ENCODE data around the gene HIPK1.
"Not testable (repeated sequence)": the region's sequence is repeated elsewhere in the genome, so short reads cannot be mapped to it uniquely, and the experiment has no call there.

The HIPK1 gene

GRCh38 chr1:113983826-113984225 lies 54.7 kb downstream of the HIPK1 start:
- no peak for DNase-seq

- no peak for DNase-seq
Observed at GRCh38 chr1:113984710-113985109, 55.6 kb downstream of the HIPK1 start.

GRCh38 chr1:113986802-113987201 lies 57.7 kb downstream of the HIPK1 start:
- no peak for DNase-seq

- no peak for DNase-seq
Observed at GRCh38 chr1:113987259-113987658, 58.1 kb downstream of the HIPK1 start.

- no peak for DNase-seq
Observed at GRCh38 chr1:113990530-113990929, 61.4 kb downstream of the HIPK1 start.

- no peak for DNase-seq
Observed at GRCh38 chr1:113990961-113991360, 61.8 kb downstream of the HIPK1 start.

- no peak for DNase-seq
Observed at GRCh38 chr1:113991467-113991997, 62.4 kb downstream of the HIPK1 start.

GRCh38 chr1:113993072-113993471 lies 63.9 kb downstream of the HIPK1 start:
- no peak for DNase-seq

- no peak for DNase-seq
Observed at GRCh38 chr1:113993766-113994165, 64.6 kb downstream of the HIPK1 start.

- DNase-seq = no peak
Observed at GRCh38 chr1:113995382-113995781, 66.3 kb downstream of the HIPK1 start.

- no peak for DNase-seq
Observed at GRCh38 chr1:113998361-113998760, 69.2 kb downstream of the HIPK1 start.

GRCh38 chr1:113999233-113999632 lies 70.1 kb downstream of the HIPK1 start:
- no peak for DNase-seq

GRCh38 chr1:113999799-114000198 lies 70.7 kb downstream of the HIPK1 start:
- DNase-seq = no peak

GRCh38 chr1:114000406-114000805 lies 71.3 kb downstream of the HIPK1 start:
- DNase-seq = no peak

- no peak for DNase-seq
Observed at GRCh38 chr1:114002492-114003239, 73.5 kb downstream of the HIPK1 start.

- no peak for DNase-seq
Observed at GRCh38 chr1:114003431-114003830, 74.3 kb downstream of the HIPK1 start.

- not testable (repeated sequence) for DNase-seq
Observed at GRCh38 chr1:114006825-114007224, 77.7 kb downstream of the HIPK1 start.

- DNase-seq = no peak
Observed at GRCh38 chr1:114008480-114008941, 79.4 kb downstream of the HIPK1 start.

- DNase-seq = no peak
Observed at GRCh38 chr1:114008993-114009392, 79.9 kb downstream of the HIPK1 start.

- DNase-seq = no peak
Observed at GRCh38 chr1:114009393-114009792, 80.3 kb downstream of the HIPK1 start.

- DNase-seq = no peak
Observed at GRCh38 chr1:114010433-114011184, 81.5 kb downstream of the HIPK1 start.

- no peak for DNase-seq
Observed at GRCh38 chr1:114011796-114012195, 82.7 kb downstream of the HIPK1 start.

- DNase-seq = no peak
Observed at GRCh38 chr1:114015075-114015474, 86.0 kb downstream of the HIPK1 start.

- not testable (repeated sequence) for DNase-seq
Observed at GRCh38 chr1:114019724-114020123, 90.6 kb downstream of the HIPK1 start.
